Motor neuron (in vitro differentiated cells): ENCODE data around the gene MIER2. TPM values are rescaled to one million over a fixed set of nuclear protein-coding genes. Genes with fewer than 3 reads are reported as not detected.
"Not testable (repeated sequence)": the region's sequence is repeated elsewhere in the genome, so short reads cannot be mapped to it uniquely, and the experiment has no call there.

Experiments
- ATAC-seq, 8 experiments: fragments of 200-7000 bp; cut with Tn5 transposase; replicated peaks in 6 of 8; 2 replicates each; pipeline ENCODE4 v1.8.0; 2021; ENCODE audit warnings: mild to moderate bottlenecking in 8 of 8, moderate library complexity in 8 of 8
- H3K27ac ChIP-seq, 2 donors: fragments of 250-450 bp; sonication (Bioruptor Pico); 2 replicates each; pipeline ENCODE4 v1.9.0; 2021; ENCODE audit warnings: antibody characterized with exemption in 2 of 2, mild to moderate bottlenecking in 2 of 2, moderate library complexity in 1 of 2
- H3K4me1 ChIP-seq, 2 donors: fragments of 250-450 bp; sonication (Bioruptor Pico); replicated peaks in 1 of 2; 2 replicates each; pipeline ENCODE4 v1.6.1; 2021; ENCODE audit warnings: antibody characterized with exemption in 2 of 2, mild to moderate bottlenecking in 2 of 2, moderate library complexity in 1 of 2
- H3K4me3 ChIP-seq, 5 donors: fragments of 250-450 bp; sonication (Bioruptor Pico); 2 replicates each; pipeline ENCODE4 v1.9.0; 2021; ENCODE audit warnings: antibody characterized with exemption in 5 of 5, mild to moderate bottlenecking in 5 of 5, moderate library complexity in 4 of 5
- WGBS, 10 experiments: fragments of 450-650 bp; shearing (Covaris generic); methylation state at CpG; one replicate each; pipeline ENCODE4 v1.0.0; 2022; 5-methylcytosine and 5-hydroxymethylcytosine counted together
- in situ Hi-C, 9 experiments: fragments of 400-800 bp; cut with MboI; loops; one replicate each; pipeline ENCODE4 v1.15.0; 2021; ENCODE audit warnings: low sequenced_read_pairs in 9 of 9, low pct_unique_long_range_greater_than_20kb in 2 of 9; ENCODE audit not compliant: unreplicated experiment in 9 of 9
- total RNA-seq, 8 experiments: library from RNA; unstranded; fragments of 300-600 nt; gene quantifications; 2 replicates each; pipeline versions ENCODE4 v1.2.3 to v1.2.4, GENCODE V29; 2022

MIER2 gene
- total RNA-seq, 8 experiments from 2014 or later: 6.1 to 25.0 (median 15.8) TPM

DNA sequence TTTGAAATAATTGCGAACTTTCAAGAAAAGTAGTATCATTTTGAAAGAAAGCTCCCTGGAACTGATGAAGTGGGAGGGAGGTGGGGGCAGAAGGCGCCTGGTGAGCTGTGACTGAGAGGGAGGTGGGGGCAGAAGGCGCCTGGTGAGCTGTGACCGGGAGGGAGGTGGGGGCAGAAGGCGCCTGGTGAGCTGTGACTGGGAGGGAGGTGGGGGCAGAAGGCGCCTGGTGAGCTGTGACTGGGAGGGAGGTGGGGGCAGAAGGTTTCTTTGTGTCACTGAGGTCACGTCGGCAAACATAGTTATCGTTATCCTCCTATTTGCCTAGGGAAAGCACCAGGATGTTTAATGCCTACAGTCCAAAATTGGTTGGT, 40.2 kb upstream of the MIER2 start:
- Histone ChIP-seq H3K27ac (no peak overlapping the region), H3K4me3 (no peak overlapping the region), H3K4me1 (peaks cover 19 to 22% of the 10 kb centered on the region in 2 donors)
- ATAC-seq: no peak
- 43% methylated on average over 1 of the region's 9 CpGs; no CpG with 5 or more reads in 9 of the 10 experiments for WGBS, 10 experiments
- in situ Hi-C loops: no loop called here

DNA sequence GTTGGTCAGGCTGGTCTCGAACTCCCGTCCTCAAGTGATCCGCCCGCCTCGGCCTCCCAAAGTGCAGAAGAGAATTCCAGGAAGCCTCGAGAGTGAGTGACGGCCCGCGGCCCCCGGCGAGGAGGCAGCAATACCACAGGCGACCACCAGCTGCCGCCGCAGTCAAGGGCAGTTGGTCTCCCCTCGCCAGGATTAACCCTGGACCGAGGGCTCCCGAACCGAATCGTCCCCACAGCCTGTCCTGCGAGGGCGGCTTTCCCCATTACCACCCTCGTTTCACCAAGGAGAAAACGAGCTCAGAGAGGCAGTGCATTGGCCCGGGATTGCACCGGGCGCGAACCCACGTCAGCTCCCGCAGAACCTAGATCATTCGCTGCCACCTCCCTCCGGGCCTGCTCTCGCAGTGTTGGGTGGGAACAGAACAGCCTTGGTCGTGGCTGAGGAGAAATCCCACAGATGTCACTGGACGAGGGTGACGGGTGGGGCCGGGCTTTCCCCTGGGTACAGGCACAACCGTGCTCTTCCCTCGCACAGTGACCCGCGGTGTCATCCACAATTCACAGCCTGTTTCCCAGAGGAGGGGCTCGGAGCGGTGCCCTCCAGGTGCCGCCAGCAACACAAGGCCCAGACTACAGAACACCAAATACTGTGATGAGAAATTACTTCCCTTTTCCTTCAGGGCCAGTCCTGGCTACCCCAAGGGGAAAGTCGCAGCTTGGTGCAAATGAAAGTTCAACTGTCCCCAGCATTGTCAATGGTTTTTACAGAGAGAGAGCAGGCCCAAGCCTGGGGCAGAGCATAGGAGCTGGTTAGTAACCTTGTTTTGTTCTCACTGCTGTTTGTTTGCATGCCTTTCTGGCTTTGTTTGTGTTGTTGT, 39.6 kb upstream of the MIER2 start:
- in situ Hi-C loops: no loop called here
- H3K27ac ChIP-seq: no peak overlapping the region
- 37 to 100% (median 78%) methylated on average over 1 to 10 of the region's 44 CpGs; no CpG with 5 or more reads in 3 of the 10 experiments for WGBS, 10 experiments
- peak in 6 of 8 experiments; percentile 49 to 88 (median 60) for ATAC-seq
- H3K4me3 ChIP-seq: no peak overlapping the region
- H3K4me1 ChIP-seq: peaks cover 19 to 22% of the 10 kb centered on the region in 2 donors

DNA sequence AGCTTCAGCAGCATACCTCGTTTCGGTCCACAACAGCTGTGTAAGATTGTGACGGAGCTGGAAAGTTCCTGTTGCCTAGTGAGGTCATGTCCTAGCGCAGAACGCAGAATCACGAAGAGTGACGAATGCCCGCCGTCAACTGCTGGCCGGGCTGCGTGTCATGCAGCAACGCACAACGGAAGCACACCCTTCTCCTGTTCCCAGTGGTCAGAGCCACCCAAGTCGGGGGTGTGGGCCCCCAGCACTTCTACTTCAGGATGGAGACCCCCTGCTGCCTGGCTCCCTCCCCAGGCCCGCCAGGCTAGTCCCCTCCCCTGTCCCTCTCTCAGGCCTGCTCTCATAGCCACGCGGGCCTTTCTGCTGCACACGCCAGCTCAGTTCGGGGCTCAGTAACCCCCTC, 38.4 kb upstream of the MIER2 start:
- no peak for ATAC-seq
- WGBS, 10 experiments: 90 to 100% (median 94%) methylated on average over 2 to 4 of the region's 19 CpGs; no CpG with 5 or more reads in 6 of the 10 experiments
- Histone ChIP-seq H3K4me1 (peaks cover 19 to 22% of the 10 kb centered on the region in 2 donors), H3K27ac (no peak overlapping the region), H3K4me3 (no peak overlapping the region)
- in situ Hi-C loops: no loop called here

DNA sequence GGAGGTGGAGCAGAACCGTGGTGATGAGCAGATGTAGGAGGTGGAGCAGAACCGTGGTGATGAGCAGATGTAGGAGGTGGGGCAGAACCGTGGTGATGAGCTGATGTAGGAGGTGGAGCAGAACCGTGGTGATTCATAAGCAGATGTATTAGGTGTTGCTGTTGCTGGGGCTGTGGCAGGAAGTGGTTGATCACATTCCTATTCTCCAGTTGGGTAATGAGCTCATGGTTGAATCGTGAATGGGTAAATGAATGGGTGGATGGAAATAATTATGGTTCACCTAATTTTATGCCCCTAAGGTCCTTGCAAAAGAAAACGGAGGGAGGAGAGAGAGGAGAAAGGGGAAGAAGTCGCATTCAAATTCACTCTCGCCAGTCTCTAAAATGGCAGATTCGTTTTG, 38.0 kb upstream of the MIER2 start:
- ATAC-seq: peak in 3 of 8 experiments; percentile 68 to 100 (median 99)
- 0 to 100% (median 81%) methylated on average over 1 to 3 of the region's 9 CpGs; no CpG with 5 or more reads in 3 of the 10 experiments for WGBS, 10 experiments
- H3K27ac ChIP-seq, in situ Hi-C loops, H3K4me3 ChIP-seq: not testable (repeated sequence)
- peaks cover 19 to 20% of the 10 kb centered on the region in 2 donors for H3K4me1 ChIP-seq

DNA sequence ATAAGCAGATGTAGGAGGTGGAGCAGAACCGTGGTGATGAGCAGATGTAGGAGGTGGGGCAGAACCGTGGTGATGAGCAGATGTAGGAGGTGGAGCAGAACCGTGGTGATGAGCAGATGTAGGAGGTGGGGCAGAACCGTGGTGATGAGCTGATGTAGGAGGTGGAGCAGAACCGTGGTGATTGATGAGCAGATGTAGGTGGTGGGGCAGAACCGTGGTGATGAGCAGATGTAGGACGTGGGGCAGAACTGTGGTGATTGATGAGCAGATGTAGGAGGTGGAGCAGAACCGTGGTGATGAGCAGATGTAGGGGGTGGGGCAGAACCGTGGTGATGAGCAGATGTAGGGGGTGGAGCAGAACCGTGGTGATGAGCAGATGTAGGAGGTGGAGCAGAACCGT, 37.3 kb upstream of the MIER2 start:
- H3K4me1 ChIP-seq: peaks cover 15 to 19% of the 10 kb centered on the region in 2 donors
- H3K27ac ChIP-seq, ATAC-seq, H3K4me3 ChIP-seq, in situ Hi-C loops: not testable (repeated sequence)
- WGBS, 10 experiments: 0 to 51% methylated on average over 1 to 5 of the region's 11 CpGs; no CpG with 5 or more reads in 8 of the 10 experiments

DNA sequence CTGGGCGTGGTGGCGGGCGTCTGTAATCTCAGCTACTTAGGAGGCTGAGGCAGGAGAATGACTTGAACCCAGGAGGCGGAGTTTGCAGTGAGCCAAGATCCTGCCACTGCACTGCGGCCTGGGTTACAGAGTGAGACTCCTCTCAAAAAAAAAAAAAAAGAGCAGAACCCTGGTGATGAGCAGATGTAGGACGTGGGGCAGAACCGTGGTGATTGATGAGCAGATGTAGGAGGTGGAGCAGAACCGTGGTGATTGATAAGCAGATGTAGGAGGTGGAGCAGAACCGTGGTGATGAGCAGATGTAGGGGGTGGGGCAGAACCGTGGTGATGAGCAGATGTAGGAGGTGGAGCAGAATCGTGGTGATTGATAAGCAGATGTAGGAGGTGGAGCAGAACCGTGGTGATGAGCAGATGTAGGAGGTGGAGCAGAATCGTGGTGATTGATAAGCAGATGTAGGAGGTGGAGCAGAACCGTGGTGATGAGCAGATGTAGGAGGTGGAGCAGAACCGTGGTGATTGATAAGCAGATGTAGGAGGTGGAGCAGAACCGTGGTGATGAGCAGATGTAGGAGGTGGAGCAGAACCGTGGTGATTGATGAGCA, 36.1 kb upstream of the MIER2 start:
- peaks cover 6 to 11% of the 10 kb centered on the region in 2 donors for H3K4me1 ChIP-seq
- H3K4me3 ChIP-seq, ATAC-seq, H3K27ac ChIP-seq, in situ Hi-C loops: not testable (repeated sequence)
- 58 to 100% (median 81%) methylated on average over 2 to 5 of the region's 17 CpGs; no CpG with 5 or more reads in 5 of the 10 experiments for WGBS, 10 experiments

DNA sequence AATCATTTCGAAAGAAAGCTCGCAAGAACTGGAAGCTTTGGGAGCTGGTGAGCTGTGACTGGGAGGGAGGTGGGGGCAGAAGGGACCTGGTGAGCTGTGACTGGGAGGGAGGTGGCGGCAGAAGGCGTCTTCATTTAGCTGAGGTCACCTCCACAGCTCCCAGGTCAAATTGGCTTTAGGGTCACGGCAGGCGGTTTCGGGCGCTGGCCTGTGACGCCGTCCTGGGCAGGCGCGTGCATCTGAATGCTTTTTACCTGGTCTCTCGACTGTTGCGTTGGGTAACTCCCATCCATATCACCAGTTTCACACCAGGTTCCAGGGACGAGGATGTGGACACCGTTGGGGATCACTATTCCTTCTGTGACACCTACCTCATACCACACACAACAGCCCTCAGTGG, 35.2 kb upstream of the MIER2 start:
- 85 to 100% (median 90%) methylated on average over 1 to 10 of the region's 16 CpGs; no CpG with 5 or more reads in 6 of the 10 experiments for WGBS, 10 experiments
- no peak for ATAC-seq
- in situ Hi-C loops: no loop called here
- no peak overlapping the region for H3K27ac ChIP-seq
- peaks cover 6 to 11% of the 10 kb centered on the region in 2 donors for H3K4me1 ChIP-seq
- H3K4me3 ChIP-seq: no peak overlapping the region

DNA sequence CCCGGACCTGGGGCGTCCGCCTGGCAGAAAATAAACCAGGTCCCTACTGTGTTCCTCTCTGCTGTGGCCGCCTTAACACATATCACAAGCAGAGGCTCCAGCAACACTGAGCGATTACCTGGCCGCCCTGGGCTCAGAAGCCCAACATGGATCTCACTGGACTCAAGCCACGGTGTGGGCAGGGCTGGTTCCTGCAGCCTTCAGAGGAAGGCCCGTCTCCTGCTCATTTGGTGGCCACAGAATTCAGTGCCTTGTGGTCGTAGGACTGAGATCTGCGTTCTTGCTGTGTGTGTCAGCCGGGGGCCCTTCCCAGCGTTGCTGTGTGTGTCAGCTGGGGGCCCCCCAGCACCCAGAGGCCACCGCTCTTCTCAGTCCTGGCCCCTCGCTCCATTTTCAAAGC, 34.1 kb upstream of the MIER2 start:
- H3K4me3 ChIP-seq: no peak overlapping the region
- no peak for ATAC-seq
- peaks cover 0 to 2% of the 10 kb centered on the region in 2 donors for H3K4me1 ChIP-seq
- 80 to 100% methylated on average over 1 to 2 of the region's 14 CpGs; no CpG with 5 or more reads in 8 of the 10 experiments for WGBS, 10 experiments
- in situ Hi-C loops: no loop called here
- no peak overlapping the region for H3K27ac ChIP-seq

DNA sequence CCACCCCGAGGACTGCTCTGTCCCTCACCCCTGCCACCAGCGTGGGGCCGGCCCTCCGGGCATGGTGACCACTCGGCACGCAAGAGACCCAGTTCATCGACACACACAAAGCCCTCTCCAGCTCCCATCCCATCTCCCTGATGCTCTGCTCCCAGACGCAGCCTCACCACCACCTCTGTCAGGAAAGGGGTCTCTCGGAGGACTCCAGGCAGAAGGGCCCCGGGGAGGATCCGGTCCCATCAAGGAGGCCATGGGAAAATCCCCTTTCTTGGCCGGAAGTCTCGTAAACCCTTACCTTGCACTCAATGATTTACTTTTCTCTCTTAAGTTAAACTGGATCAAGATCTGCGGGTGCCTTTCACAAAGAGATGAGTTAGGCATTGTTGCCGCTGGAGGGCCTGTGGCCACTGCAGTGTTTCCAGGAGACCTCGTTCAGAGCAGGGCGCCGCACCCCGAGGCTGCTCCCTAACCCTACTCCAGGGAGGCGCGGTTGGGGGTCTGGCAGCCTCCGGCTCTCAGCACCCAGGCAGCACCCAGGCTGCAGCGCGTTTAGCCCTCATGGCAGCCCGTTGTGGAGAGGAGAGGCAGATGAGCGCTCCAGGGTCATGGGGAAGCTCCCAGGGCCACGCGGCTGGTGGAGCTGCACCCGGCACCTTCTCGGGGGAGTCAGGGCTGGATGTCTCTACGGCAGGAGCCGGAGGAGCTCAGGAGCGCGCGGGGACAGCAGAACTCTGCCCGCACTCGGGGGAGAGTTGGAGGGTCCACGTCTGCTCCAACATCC, 33.4 kb upstream of the MIER2 start:
- WGBS, 10 experiments: 50 to 100% (median 60%) methylated on average over 1 to 8 of the region's 38 CpGs; no CpG with 5 or more reads in 6 of the 10 experiments
- in situ Hi-C loops: no loop called here
- Histone ChIP-seq H3K27ac (no peak overlapping the region), H3K4me1 (no peaks in the 10 kb centered on the region), H3K4me3 (no peak overlapping the region)
- ATAC-seq: peak in 3 of 8 experiments; percentile 35 to 47 (median 45)

DNA sequence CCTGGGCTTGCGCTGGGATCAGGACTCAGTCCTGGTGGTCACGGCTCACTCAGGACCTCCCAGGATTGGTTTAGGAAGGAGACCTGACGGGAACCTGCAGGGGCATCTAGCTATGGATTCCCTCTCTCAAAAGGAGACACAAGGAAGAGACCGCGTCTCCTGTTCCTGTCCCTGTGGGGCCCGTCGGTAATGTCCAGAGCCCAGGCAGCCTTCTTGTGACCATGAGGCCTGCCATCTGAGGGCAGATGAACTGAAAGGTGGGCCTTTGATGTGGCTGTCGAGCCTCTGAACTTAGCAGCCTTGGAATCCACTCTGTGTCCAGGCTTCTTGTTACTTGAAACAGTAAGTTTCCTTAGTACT, 31.5 kb upstream of the MIER2 start:
- Histone ChIP-seq H3K4me3 (no peak overlapping the region), H3K27ac (no peak overlapping the region), H3K4me1 (peaks cover 0 to 5% of the 10 kb centered on the region in 2 donors)
- 14 to 100% (median 83%) methylated on average over 1 to 4 of the region's 8 CpGs; no CpG with 5 or more reads in 3 of the 10 experiments for WGBS, 10 experiments
- in situ Hi-C loops: no loop called here
- ATAC-seq: no peak

DNA sequence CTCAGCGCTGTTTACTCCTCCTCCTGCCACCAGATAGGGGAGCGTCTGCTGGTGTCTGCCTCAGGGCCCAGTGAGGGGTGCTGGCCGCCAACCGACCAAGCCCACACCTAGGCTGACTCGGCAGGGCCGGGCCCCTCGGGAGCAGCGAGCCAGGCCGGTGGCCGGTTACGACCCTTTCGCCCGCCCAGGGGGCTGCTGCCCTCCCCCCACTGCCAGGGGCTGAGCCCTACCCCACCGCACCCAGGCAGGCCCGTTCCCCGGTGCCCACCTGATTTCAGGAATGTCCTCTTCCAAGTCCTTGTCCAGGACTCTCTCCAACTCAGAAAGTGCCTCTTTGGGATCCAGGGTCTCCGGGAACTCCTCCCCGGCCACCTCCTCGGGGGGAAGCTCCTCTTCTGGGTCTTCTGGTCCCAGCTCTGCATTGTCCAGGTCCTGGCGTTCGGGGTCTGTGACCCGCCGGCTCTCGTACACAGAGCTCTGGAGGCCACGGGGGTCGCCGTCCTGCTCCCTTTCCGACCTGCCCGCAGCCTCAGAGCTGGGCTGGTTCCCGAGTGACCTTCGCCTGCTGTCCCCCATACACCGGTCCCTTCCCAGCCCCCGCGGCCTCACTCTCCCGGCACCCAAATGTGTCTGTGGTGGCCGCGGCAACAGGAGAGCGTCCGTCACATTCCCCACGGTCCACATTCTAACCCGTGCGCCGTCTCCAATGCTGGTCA, 31.0 kb upstream of the MIER2 start:
- H3K4me3 ChIP-seq: no peak overlapping the region
- in situ Hi-C loops: no loop called here
- ATAC-seq: no peak
- no peak overlapping the region for H3K27ac ChIP-seq
- 70 to 96% (median 82%) methylated on average over 2 to 7 of the region's 43 CpGs; no CpG with 5 or more reads in 7 of the 10 experiments for WGBS, 10 experiments
- H3K4me1 ChIP-seq: peaks cover 0 to 10% of the 10 kb centered on the region in 2 donors

DNA sequence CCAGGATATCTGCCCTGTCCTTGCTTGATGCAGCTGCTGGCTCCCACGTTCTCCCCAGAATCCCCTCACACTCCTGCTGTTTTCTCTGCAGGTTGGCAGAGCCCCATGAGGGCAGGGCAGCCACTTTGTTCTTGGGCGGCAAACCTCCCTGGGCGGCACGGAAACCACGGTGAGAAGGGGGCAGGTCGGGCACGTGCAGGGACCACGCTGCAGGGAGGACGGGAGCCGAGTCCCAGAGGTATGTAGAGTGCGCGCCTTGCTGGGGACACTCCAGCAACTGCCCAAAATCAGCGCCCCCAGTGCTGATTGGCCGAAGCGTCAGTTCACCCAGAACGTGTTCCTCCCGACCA, 30.3 kb upstream of the MIER2 start:
- WGBS, 10 experiments: 0 to 70% (median 30%) methylated on average over 1 to 11 of the region's 17 CpGs; no CpG with 5 or more reads in 6 of the 10 experiments
- peaks cover 0 to 10% of the 10 kb centered on the region in 2 donors for H3K4me1 ChIP-seq
- in situ Hi-C loops: no loop called here
- no peak overlapping the region for H3K4me3 ChIP-seq
- no peak overlapping the region for H3K27ac ChIP-seq
- no peak for ATAC-seq
